Tibial nerve (tissue), 4 donors: ENCODE results near the gene LIMK1.

Experiments used
- CTCF ChIP-seq, 5 experiments: fragments of 200-600 bp in 3 of 5; fragments of 450-650 bp in 2 of 5; sonication (generic) in 3 of 5; IDR thresholded peaks; one replicate each; pipeline ENCODE4 v1.5.1; 2016 to 2019; ENCODE audit warnings: antibody characterized with exemption in 5 of 5, mild to moderate bottlenecking in 3 of 5, moderate library complexity in 2 of 5
- EP300 ChIP-seq, 2 donors: sonication (generic); formaldehyde crosslinking; IDR thresholded peaks; one replicate each; pipeline ENCODE4 v1.6.1; 2017; ENCODE audit warnings: antibody characterized with exemption in 2 of 2, mild to moderate bottlenecking in 1 of 2
- POLR2A ChIP-seq, 2 donors: fragments of 450-650 bp; IDR thresholded peaks; one replicate each; pipeline ENCODE4 v1.6.1; 2017; ENCODE audit warnings: antibody characterized with exemption in 2 of 2, mild to moderate bottlenecking in 2 of 2, moderate library complexity in 2 of 2

DNA sequence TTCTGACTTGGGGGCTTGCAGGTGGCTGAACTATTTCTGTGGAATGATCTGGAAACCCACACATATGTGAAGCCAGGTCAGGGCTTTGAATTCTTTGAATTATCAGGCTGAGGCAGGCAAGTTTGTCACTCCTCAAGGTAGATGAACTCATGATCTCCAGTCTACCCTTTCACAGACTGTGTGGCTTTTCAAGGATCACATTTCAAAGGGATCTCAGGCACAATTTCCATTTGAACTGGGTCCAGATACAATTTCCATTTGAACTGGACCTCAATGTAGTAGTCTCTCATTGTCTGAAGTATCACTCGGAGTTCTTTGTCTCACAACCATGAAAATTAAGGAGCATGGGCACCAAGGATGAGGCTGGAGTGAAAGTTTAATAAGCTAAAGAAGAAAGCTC is 64.9 kb downstream of the LIMK1 start:
- no peak for TF ChIP-seq CTCF (IDR thresholded peaks at IDR 0.05)
- TF ChIP-seq POLR2A (IDR thresholded peaks at IDR 0.05): no peak
- TF ChIP-seq EP300 (IDR thresholded peaks at IDR 0.05): no peak
